Natural killer cell (primary cell): ENCODE results near the gene TCEAL8. TPM values are rescaled to one million over a fixed set of nuclear protein-coding genes. Genes with fewer than 3 reads are reported as not detected.
A peak's percentile ranks its signal among the peaks of the same experiment; 100 is the strongest.

ENCODE experiments used
- ATAC-seq, 3 donors: fragments of 150-1000 bp in 2 of 3; fragments of 200-7000 bp in 1 of 3; cut with Tn5 transposase; 1 replicate in 1 of 3; 2 replicates in 2 of 3; pipeline ENCODE4 v1.10.0; 2021; ENCODE audit warnings: mild to moderate bottlenecking in 2 of 3, moderate library complexity in 2 of 3
- DNase-seq, 2 donors: peaks; one replicate each; pipeline versions ENCODE4 v3.0.0 to v3.0.0-alpha.2; 2013 to 2021; ENCODE audit warnings: mixed read lengths in 1 of 2
- H3K27ac ChIP-seq: one replicate; pipeline ENCODE4 v1.5.1; 2013; ENCODE audit warnings: mild to moderate bottlenecking, low read length
- H3K27me3 ChIP-seq: one replicate; pipeline ENCODE4 v1.6.1; 2013; ENCODE audit warnings: low read length; ENCODE audit not compliant: control insufficient read depth, insufficient read depth
- H3K36me3 ChIP-seq: one replicate; pipeline ENCODE4 v1.6.1; 2013; ENCODE audit warnings: low read length; ENCODE audit not compliant: control insufficient read depth, insufficient read depth
- H3K4me1 ChIP-seq: one replicate; pipeline ENCODE4 v1.6.1; 2013; ENCODE audit warnings: low read length; ENCODE audit not compliant: control insufficient read depth, insufficient read depth
- H3K4me3 ChIP-seq: one replicate; pipeline ENCODE4 v1.5.1; 2013; ENCODE audit warnings: low read length
- H3K9me3 ChIP-seq: one replicate; pipeline ENCODE4 v1.6.1; 2013; ENCODE audit warnings: low read length; ENCODE audit not compliant: control insufficient read depth, insufficient read depth
- H3K27ac Mint-ChIP-seq, 2 donors: one replicate each; pipeline ENCODE4 v1.8.0; 2022; ENCODE audit warnings: mild to moderate bottlenecking in 2 of 2, mixed read lengths in 2 of 2, moderate library complexity in 1 of 2
- H3K27me3 Mint-ChIP-seq, 2 donors: one replicate each; pipeline ENCODE4 v1.8.0; 2022; ENCODE audit warnings: low read depth in 2 of 2, mixed read lengths in 2 of 2
- H3K36me3 Mint-ChIP-seq: one replicate; pipeline ENCODE4 v1.8.0; 2022; ENCODE audit warnings: mixed read lengths
- H3K4me1 Mint-ChIP-seq, 2 donors: one replicate each; pipeline ENCODE4 v1.8.0; 2022; ENCODE audit warnings: mixed read lengths in 2 of 2
- H3K4me3 Mint-ChIP-seq: one replicate; pipeline ENCODE4 v1.8.0; 2022; ENCODE audit warnings: mild to moderate bottlenecking, moderate library complexity, mixed read lengths
- H3K9me3 Mint-ChIP-seq, 2 donors: one replicate each; pipeline ENCODE4 v1.8.0; 2022; ENCODE audit warnings: mixed read lengths in 2 of 2
- CTCF ChIP-seq: fragments of 200-600 bp; IDR thresholded peaks from one replicate; pipeline ENCODE4 v1.8.0; 2022; ENCODE audit warnings: antibody characterized with exemption
- WGBS: methylation state at CpG from one replicate; pipeline ENCODE4 v1.1.7; 2013; ENCODE audit warnings: missing lambda C conversion rate; ENCODE audit not compliant: insufficient coverage; 5-methylcytosine and 5-hydroxymethylcytosine counted together
- intact Hi-C: fragments of 100-400 bp; cut with micrococcal nuclease; formaldehyde crosslinking; loops from one replicate; pipeline ENCODE4 v1.14.2; 2022
- total RNA-seq, 4 donors: library from RNA; stranded (reverse); fragments of 120-200 nt in 1 of 4; gene quantifications; one replicate each; pipeline versions ENCODE4 v1.2.3 to v1.2.4, GENCODE V29; 2013 to 2022

The TCEAL8 gene
- total RNA-seq, 3 donors from 2014 or later (not counting 1 experiment from before 2014, with no cell fraction given) = 17.2 to 26.5 (median 22.1) TPM

- Histone ChIP-seq H3K4me1 (peaks cover 12% of the 10 kb centered on the region), H3K27me3 (no peaks in the 10 kb centered on the region), H3K27ac (no peak overlapping the region), H3K9me3 (no peaks in the 10 kb centered on the region), H3K36me3 (no peaks in the 10 kb centered on the region), H3K4me3 (no peak overlapping the region)
- H3K27me3 Mint-ChIP-seq = peaks cover 4 to 7% of the 10 kb centered on the region in 2 donors
- WGBS = 20% methylated on average over 6 of the region's 7 CpGs
- peaks cover 0 to 10% of the 10 kb centered on the region in 2 donors for H3K4me1 Mint-ChIP-seq
- H3K9me3 Mint-ChIP-seq = no peaks in the 10 kb centered on the region
- intact Hi-C loops = loop anchor here (1.0 to 10.0 kb wide), 3 partner anchors 37 to 476 kb away; partner anchors contain the start of genes BEX2 and MORF4L2
- peak; percentile 31 for TF ChIP-seq CTCF
- no peak overlapping the region for H3K4me3 Mint-ChIP-seq
- DNase-seq (peak in 1 of 2 donors; percentile 74), ATAC-seq (peak in 1 of 3 donors; percentile 26)
- no peaks in the 10 kb centered on the region for H3K36me3 Mint-ChIP-seq
- no peak overlapping the region for H3K27ac Mint-ChIP-seq
Observed at GRCh38 chrX:103211012-103211715, 43.8 kb downstream of the TCEAL8 start.

GRCh38 chrX:103210056-103210455, 44.9 kb downstream of the TCEAL8 start:
- H3K4me3 ChIP-seq = no peak overlapping the region
- H3K36me3 ChIP-seq = no peaks in the 10 kb centered on the region
- Mint-ChIP-seq H3K36me3 (no peaks in the 10 kb centered on the region), H3K9me3 (no peaks in the 10 kb centered on the region), H3K27me3 (peaks cover 6 to 10% of the 10 kb centered on the region in 2 donors), H3K4me1 (peaks cover 0 to 4% of the 10 kb centered on the region in 2 donors), H3K27ac (no peak overlapping the region), H3K4me3 (no peak overlapping the region)
- 88% methylated on average over 4 of the region's 5 CpGs for WGBS
- no peaks in the 10 kb centered on the region for H3K9me3 ChIP-seq
- intact Hi-C loops = loop anchor here (5.0 to 10.0 kb wide), 2 partner anchors 105 to 477 kb away; partner anchors contain the start of genes BEX2 and MORF4L2
- no peaks in the 10 kb centered on the region for H3K27me3 ChIP-seq
- TF ChIP-seq CTCF = no peak
- H3K4me1 ChIP-seq = peaks cover 6% of the 10 kb centered on the region
- H3K27ac ChIP-seq = no peak overlapping the region
- no peak for ATAC-seq
- DNase-seq = no peak

Other genes starting within 250 kb of the TCEAL8 start
- gene BEX1, start 191.0 kb downstream of the TCEAL8 start, total RNA-seq = under 1 TPM in 1 of 3 donors, not detected in 2; 0.59 TPM
- not detected for gene NXF3, start 162.0 kb downstream of the TCEAL8 start, total RNA-seq
- 10 to 100 TPM; 30.8 to 53.4 (median 47.1) TPM for gene BEX4, start 40.0 kb downstream of the TCEAL8 start, total RNA-seq
- not detected for gene TCEAL5, start 21.6 kb upstream of the TCEAL8 start, total RNA-seq
- gene BEX2, start 55.8 kb upstream of the TCEAL8 start, total RNA-seq = 10 to 100 TPM; 11.6 to 25.2 (median 16.8) TPM
- not detected for gene TCEAL7, start 75.1 kb upstream of the TCEAL8 start, total RNA-seq
- under 1 TPM in 1 of 3 donors, not detected in 2; 0.40 TPM for gene TCEAL9, start 101.4 kb upstream of the TCEAL8 start, total RNA-seq
- gene BEX3, start 121.4 kb upstream of the TCEAL8 start, total RNA-seq = 1 to 10 TPM; 1.0 to 2.8 (median 1.7) TPM